ENCODE data around the gene INSIG2. TPM values are rescaled to one million over a fixed set of nuclear protein-coding genes. Genes with fewer than 3 reads are reported as not detected.
A peak's percentile ranks its signal among the peaks of the same experiment; 100 is the strongest.

Gene INSIG2
- total RNA-seq, 1 donor from 2014 or later, result 25.6 TPM

- H3K36me3 ChIP-seq, result no peaks in the 10 kb centered on the region
- peak overlapping the region; percentile 33 for H3K27ac ChIP-seq
- TF ChIP-seq CTCF (IDR thresholded peaks at IDR 0.05), result no peak
- DNase-seq, result no peak
- no peak for ATAC-seq
- no peaks in the 10 kb centered on the region for H3K27me3 ChIP-seq (ENCODE audit: low read depth)
- peaks cover 12% of the 10 kb centered on the region for H3K4me1 ChIP-seq
- intact Hi-C loops (cut with DNase I), result no loop called here
- H3K9me3 ChIP-seq, result no peaks in the 10 kb centered on the region
- H3K4me3 ChIP-seq, result no peak overlapping the region
These were observed 28.3 kb upstream of the INSIG2 start for GRCh38 chr2:118059919-118060478.

GRCh38 chr2:118061135-118061955 lies 26.9 kb upstream of the INSIG2 start:
- no peak overlapping the region for H3K27ac ChIP-seq
- peak; percentile 31 for TF ChIP-seq CTCF (IDR thresholded peaks at IDR 0.05)
- H3K4me1 ChIP-seq, result peaks cover 12% of the 10 kb centered on the region
- no peak overlapping the region for H3K4me3 ChIP-seq
- ATAC-seq (peak; percentile 75 to 84), DNase-seq (no peak)
- intact Hi-C loops (cut with DNase I), result no loop called here
- no peaks in the 10 kb centered on the region for H3K27me3 ChIP-seq (ENCODE audit: low read depth)
- H3K36me3 ChIP-seq, result no peaks in the 10 kb centered on the region
- no peaks in the 10 kb centered on the region for H3K9me3 ChIP-seq

- Histone ChIP-seq H3K27me3 (ENCODE audit: low read depth) (no peaks in the 10 kb centered on the region), H3K36me3 (no peaks in the 10 kb centered on the region), H3K4me1 (peaks cover 12% of the 10 kb centered on the region), H3K4me3 (no peak overlapping the region), H3K27ac (no peak overlapping the region), H3K9me3 (no peaks in the 10 kb centered on the region)
- TF ChIP-seq CTCF (IDR thresholded peaks at IDR 0.05), result no peak
- ATAC-seq (no peak), DNase-seq (no peak)
- intact Hi-C loops (cut with DNase I), result no loop called here
These were observed 26.2 kb upstream of the INSIG2 start for GRCh38 chr2:118062048-118062447.

DNA sequence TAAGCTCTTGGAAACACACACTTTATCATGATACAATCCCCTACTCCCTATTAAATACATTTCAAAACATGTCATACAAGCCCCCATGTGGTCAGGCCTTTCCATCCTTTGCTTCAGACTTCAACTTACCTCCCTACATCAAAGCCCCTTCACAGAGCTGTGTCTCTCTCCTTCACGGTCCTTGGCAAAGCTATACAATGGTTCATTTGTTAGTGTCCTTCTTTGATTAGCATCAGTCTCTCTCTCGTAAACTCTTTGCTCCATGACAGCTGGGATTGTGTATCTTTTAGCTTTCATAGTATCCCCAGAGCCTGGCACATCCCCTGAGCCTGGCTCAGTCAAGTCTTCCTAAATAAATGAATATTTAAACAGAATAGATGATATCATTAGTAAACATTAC lies 25.6 kb upstream of the INSIG2 start:
- no peaks in the 10 kb centered on the region for H3K27me3 ChIP-seq (ENCODE audit: low read depth)
- H3K27ac ChIP-seq, result no peak overlapping the region
- intact Hi-C loops (cut with DNase I), result no loop called here
- no peaks in the 10 kb centered on the region for H3K9me3 ChIP-seq
- no peak overlapping the region for H3K4me3 ChIP-seq
- H3K4me1 ChIP-seq, result peaks cover 12% of the 10 kb centered on the region
- H3K36me3 ChIP-seq, result no peaks in the 10 kb centered on the region
- no peak for ATAC-seq
- TF ChIP-seq CTCF (IDR thresholded peaks at IDR 0.05), result no peak
- no peak for DNase-seq

- H3K9me3 ChIP-seq, result no peaks in the 10 kb centered on the region
These were observed 23.1 kb upstream of the INSIG2 start for GRCh38 chr2:118065015-118065706.

More at GRCh38 chr2:118065015-118065706, 23.1 kb upstream of the INSIG2 start:
- Histone ChIP-seq H3K36me3 (no peaks in the 10 kb centered on the region), H3K4me1 (peaks cover 8% of the 10 kb centered on the region), H3K27me3 (ENCODE audit: low read depth) (no peaks in the 10 kb centered on the region), H3K27ac (no peak overlapping the region), H3K4me3 (no peak overlapping the region)
- TF ChIP-seq CTCF (IDR thresholded peaks at IDR 0.05), result no peak
- intact Hi-C loops (cut with DNase I), result no loop called here
- ATAC-seq (no peak), DNase-seq (no peak)

Measured in lower lobe of right lung (tissue), 2 donors.